ENCODE measurements around the gene NIM1K. TPM values are rescaled to one million over a fixed set of nuclear protein-coding genes. Genes with fewer than 3 reads are reported as not detected.

NIM1K gene
- total and polyA plus RNA-seq, 2 of the 4 experiments (the other 2 are of a cell fraction) = 0.54 to 0.68 TPM

GRCh38 chr5:43245724-43246385 is 53.8 kb downstream of the NIM1K start:
- Histone ChIP-seq H3K56ac (ENCODE audit: extremely low read depth, insufficient read depth, low read length) (no peak overlapping the region), H3K14ac (replicated peaks; ENCODE audit: low read depth, low read length) (no peak overlapping the region), H4K8ac (ENCODE audit: low read depth in 2 of 2, low read length in 2 of 2) (no peak overlapping the region), H3K27me3 (ENCODE audit: control insufficient read depth, insufficient read depth, low read length) (peaks cover 5% of the 10 kb centered on the region; the same call in 1 of the 2 replicates), H3K27ac (ENCODE audit: insufficient read depth, low read length) (no peak overlapping the region), H3K9me3 (ENCODE audit: control insufficient read depth, insufficient read depth, low read length) (no peaks in the 10 kb centered on the region), H3K4ac (ENCODE audit: low read depth, low read length) (no peak overlapping the region), H2BK120ac (ENCODE audit: low read depth, low read length) (no peak overlapping the region), H4K20me1 (ENCODE audit: insufficient read depth, low read length) (no peaks in the 10 kb centered on the region), H3K4me2 (ENCODE audit: low read depth, low read length) (no peak overlapping the region), H3K18ac (ENCODE audit: low read depth, low read length) (no peak overlapping the region), H2AFZ (replicated peaks; ENCODE audit: low read length, poor library complexity) (no peak overlapping the region), H3K4me3 (ENCODE audit: insufficient read depth, low read depth, low read length) (no peak overlapping the region), H3K9me1 (ENCODE audit: insufficient read depth, low read length) (no peaks in the 10 kb centered on the region), H3K23ac (ENCODE audit: low read depth, low read length) (no peak overlapping the region), H2BK15ac (ENCODE audit: low read depth, low read length) (no peak overlapping the region), H2AK5ac (ENCODE audit: low read depth, low read length) (no peak overlapping the region), H2AK9ac (replicated peaks; ENCODE audit: low read depth, low read length, poor library complexity) (no peak overlapping the region), H3K4me1 (ENCODE audit: control insufficient read depth, insufficient read depth, low read length) (no peaks in the 10 kb centered on the region), H2BK20ac (ENCODE audit: low read depth, low read length) (no peak overlapping the region), H2BK5ac (ENCODE audit: low read depth, low read length, poor library complexity, severe bottlenecking) (no peak overlapping the region), H4K5ac (ENCODE audit: low read depth, low read length) (no peak overlapping the region), H3K79me1 (ENCODE audit: low read depth in 1 of 2, low read length in 2 of 2) (no peaks in the 10 kb centered on the region), H3K36me3 (ENCODE audit: control insufficient read depth, insufficient read depth, low read length) (no peaks in the 10 kb centered on the region), H3K9ac (ENCODE audit: low read depth, low read length) (no peak overlapping the region), H4K91ac (ENCODE audit: insufficient read depth, low read depth, low read length) (no peak overlapping the region)
- dilution Hi-C loops (cut with HindIII; ENCODE audit: low sequenced_read_pairs, unreplicated experiment) (no loop called here), intact Hi-C loops (cut with micrococcal nuclease) (no loop called here), in situ Hi-C loops (cut with MboI; ENCODE audit: low sequenced_read_pairs) (no loop called here)
- WGBS, 2 experiments (ENCODE audit: extremely low coverage in 2 of 2, insufficient read length in 1 of 2) = 76% methylated on average over 11 of the region's 19 CpGs; no CpG with 5 or more reads in 1 of the 2 experiments
- CTCF ChIA-PET = no interaction called here
- POLR2A ChIA-PET (ENCODE audit: unreplicated experiment) = no interaction called here
- no TSS peak for BruUV-seq (replicated peaks)
- DNase-seq = no peak
- no peak for ATAC-seq (ENCODE audit: low read depth)
- TF ChIP-seq SMC3 (IDR thresholded peaks at IDR 0.05; ENCODE audit: low read depth, low read length) = no peak
- no peak for TF ChIP-seq CHD1 (IDR thresholded peaks at IDR 0.05; ENCODE audit: low read depth, low read length)
- no peak for TF ChIP-seq BHLHE40 (IDR thresholded peaks at IDR 0.05; ENCODE audit: low read depth, low read length)
- no peak for TF ChIP-seq NFE2L2 (IDR thresholded peaks at IDR 0.05; ENCODE audit: low read depth, low read length)
- no peak for TF ChIP-seq RCOR1 (IDR thresholded peaks at IDR 0.05; ENCODE audit: insufficient replicate concordance, low read length)
- no peak for TF ChIP-seq CEBPB (IDR thresholded peaks at IDR 0.05; ENCODE audit: low read depth, low read length)
- no peak for TF ChIP-seq MXI1 (IDR thresholded peaks at IDR 0.05; ENCODE audit: borderline replicate concordance, low read depth, low read length)
- TF ChIP-seq MAFK (IDR thresholded peaks at IDR 0.05; ENCODE audit: low read depth, low read length) = no peak
- TF ChIP-seq, protein P1, sequence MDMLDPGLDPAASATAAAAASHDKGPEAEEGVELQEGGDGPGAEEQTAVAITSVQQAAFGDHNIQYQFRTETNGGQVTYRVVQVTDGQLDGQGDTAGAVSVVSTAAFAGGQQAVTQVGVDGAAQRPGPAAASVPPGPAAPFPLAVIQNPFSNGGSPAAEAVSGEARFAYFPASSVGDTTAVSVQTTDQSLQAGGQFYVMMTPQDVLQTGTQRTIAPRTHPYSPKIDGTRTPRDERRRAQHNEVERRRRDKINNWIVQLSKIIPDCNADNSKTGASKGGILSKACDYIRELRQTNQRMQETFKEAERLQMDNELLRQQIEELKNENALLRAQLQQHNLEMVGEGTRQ (IDR thresholded peaks at IDR 0.05; ENCODE audit: low read depth, low read length) = no peak
- TF ChIP-seq RFX5 (IDR thresholded peaks at IDR 0.05; ENCODE audit: low read depth, low read length) = no peak
- TF ChIP-seq, protein P2, sequence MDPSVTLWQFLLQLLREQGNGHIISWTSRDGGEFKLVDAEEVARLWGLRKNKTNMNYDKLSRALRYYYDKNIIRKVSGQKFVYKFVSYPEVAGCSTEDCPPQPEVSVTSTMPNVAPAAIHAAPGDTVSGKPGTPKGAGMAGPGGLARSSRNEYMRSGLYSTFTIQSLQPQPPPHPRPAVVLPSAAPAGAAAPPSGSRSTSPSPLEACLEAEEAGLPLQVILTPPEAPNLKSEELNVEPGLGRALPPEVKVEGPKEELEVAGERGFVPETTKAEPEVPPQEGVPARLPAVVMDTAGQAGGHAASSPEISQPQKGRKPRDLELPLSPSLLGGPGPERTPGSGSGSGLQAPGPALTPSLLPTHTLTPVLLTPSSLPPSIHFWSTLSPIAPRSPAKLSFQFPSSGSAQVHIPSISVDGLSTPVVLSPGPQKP (IDR thresholded peaks at IDR 0.05; ENCODE audit: borderline replicate concordance, low read depth, low read length) = no peak
- TF ChIP-seq FOS (IDR thresholded peaks at IDR 0.05; ENCODE audit: low read depth, low read length) = no peak
- TF ChIP-seq, protein P3, sequence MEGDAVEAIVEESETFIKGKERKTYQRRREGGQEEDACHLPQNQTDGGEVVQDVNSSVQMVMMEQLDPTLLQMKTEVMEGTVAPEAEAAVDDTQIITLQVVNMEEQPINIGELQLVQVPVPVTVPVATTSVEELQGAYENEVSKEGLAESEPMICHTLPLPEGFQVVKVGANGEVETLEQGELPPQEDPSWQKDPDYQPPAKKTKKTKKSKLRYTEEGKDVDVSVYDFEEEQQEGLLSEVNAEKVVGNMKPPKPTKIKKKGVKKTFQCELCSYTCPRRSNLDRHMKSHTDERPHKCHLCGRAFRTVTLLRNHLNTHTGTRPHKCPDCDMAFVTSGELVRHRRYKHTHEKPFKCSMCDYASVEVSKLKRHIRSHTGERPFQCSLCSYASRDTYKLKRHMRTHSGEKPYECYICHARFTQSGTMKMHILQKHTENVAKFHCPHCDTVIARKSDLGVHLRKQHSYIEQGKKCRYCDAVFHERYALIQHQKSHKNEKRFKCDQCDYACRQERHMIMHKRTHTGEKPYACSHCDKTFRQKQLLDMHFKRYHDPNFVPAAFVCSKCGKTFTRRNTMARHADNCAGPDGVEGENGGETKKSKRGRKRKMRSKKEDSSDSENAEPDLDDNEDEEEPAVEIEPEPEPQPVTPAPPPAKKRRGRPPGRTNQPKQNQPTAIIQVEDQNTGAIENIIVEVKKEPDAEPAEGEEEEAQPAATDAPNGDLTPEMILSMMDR (conservative IDR thresholded peaks at IDR 0.05; ENCODE audit: low read depth, low read length) = no peak
- no peak for TF ChIP-seq POLR2A (IDR thresholded peaks at IDR 0.05; ENCODE audit: low read depth, low read length)
- no peak for TF ChIP-seq RAD21 (IDR thresholded peaks at IDR 0.05; ENCODE audit: low read length)
- no peak for TF ChIP-seq MAZ (IDR thresholded peaks at IDR 0.05; ENCODE audit: borderline replicate concordance, low read depth, low read length)

Data from IMR-90 (cell line).